Caco-2 (cell line): ENCODE results near the gene BAHCC1. TPM values are rescaled to one million over a fixed set of nuclear protein-coding genes. Genes with fewer than 3 reads are reported as not detected.

ENCODE experiments used
- BruUV-seq: library from RNA; stranded (reverse); fragments of 400-500 nt; replicated peaks from 2 replicates; lab custom pipeline; 2021; lab: Mats Ljungman, UMichigan
- CTCF ChIA-PET: fragments of 300-600 bp; sonication (Branson Sonifier 250); formaldehyde crosslinking; loops from one replicate; lab custom pipeline; 2022; ENCODE audit warnings: antibody characterized with exemption; lab: Charles Lee
- POLR2A ChIA-PET: fragments of 300-600 bp; sonication (Branson Sonifier 250); formaldehyde crosslinking; loops from one replicate; lab custom pipeline; 2022; ENCODE audit warnings: antibody characterized with exemption; lab: Charles Lee
- DNase-seq, 2 experiments: peaks; one replicate each; pipeline versions ENCODE4 v3.0.0 to v3.0.0-alpha.2; 2020 to 2022
- H3K27me3 ChIP-seq: replicated peaks from 2 replicates; pipeline ENCODE4 v1.6.0; 2011; ENCODE audit warnings: low read length; ENCODE audit not compliant: control insufficient read depth, insufficient read depth
- H3K36me3 ChIP-seq: 2 replicates; pipeline ENCODE4 v1.5.1; 2011; ENCODE audit warnings: low read length; ENCODE audit not compliant: control insufficient read depth, insufficient read depth
- H3K4me1 ChIP-seq: fragments of 250-450 bp; sonication (Bioruptor Pico); 2 replicates; pipeline ENCODE4 v1.5.1; 2020; ENCODE audit warnings: mild to moderate bottlenecking
- H3K4me3 ChIP-seq: 2 replicates; pipeline ENCODE4 v1.5.1; 2011; ENCODE audit warnings: low read depth, mild to moderate bottlenecking, control low read depth, low read length
- H3K9me3 ChIP-seq: fragments of 250-450 bp; sonication (Bioruptor Pico); 2 replicates; pipeline ENCODE4 v1.5.1; 2020; ENCODE audit warnings: mild to moderate bottlenecking, moderate library complexity
- H3K27ac Mint-ChIP-seq: one replicate; pipeline ENCODE4 v1.8.0; 2022; ENCODE audit warnings: mixed read lengths; ENCODE audit not compliant: unreplicated experiment
- H3K27me3 Mint-ChIP-seq: one replicate; pipeline ENCODE4 v1.8.0; 2022; ENCODE audit warnings: mixed read lengths; ENCODE audit not compliant: insufficient read depth, unreplicated experiment
- H3K36me3 Mint-ChIP-seq: one replicate; pipeline ENCODE4 v1.8.0; 2022; ENCODE audit warnings: mild to moderate bottlenecking, mixed read lengths; ENCODE audit not compliant: insufficient read depth, unreplicated experiment
- H3K4me1 Mint-ChIP-seq: one replicate; pipeline ENCODE4 v1.8.0; 2022; ENCODE audit warnings: low read depth, mixed read lengths; ENCODE audit not compliant: unreplicated experiment
- H3K4me3 Mint-ChIP-seq: one replicate; pipeline ENCODE4 v1.8.0; 2022; ENCODE audit warnings: mild to moderate bottlenecking, moderate library complexity, mixed read lengths; ENCODE audit not compliant: unreplicated experiment
- H3K9me3 Mint-ChIP-seq: one replicate; pipeline ENCODE4 v1.8.0; 2022; ENCODE audit warnings: mixed read lengths; ENCODE audit not compliant: unreplicated experiment
- intact Hi-C: fragments of 100-400 bp; cut with micrococcal nuclease; formaldehyde crosslinking; loops from one replicate; pipeline ENCODE4 v1.10.0; 2022; ENCODE audit not compliant: unreplicated experiment
- total RNA-seq: library from RNA; stranded (reverse); gene quantifications from 2 replicates; pipeline ENCODE4 v1.2.3, GENCODE V29; 2022
- TF ChIP-seq, protein P1 (sequence below), 2 experiments: fragments of 200-600 bp in 1 of 2; IDR thresholded peaks; 1 replicate in 1 of 2; 2 replicates in 1 of 2; pipeline versions ENCODE4 v1.5.1 to v1.8.0; 2011 to 2022; ENCODE audit warnings: antibody characterized with exemption in 1 of 2, control low read depth in 1 of 2, inconsistent platforms in 1 of 2, low read depth in 1 of 2, low read length in 1 of 2, mild to moderate bottlenecking in 1 of 2, moderate library complexity in 1 of 2; ENCODE audit not compliant: insufficient read depth in 1 of 2, severe bottlenecking in 1 of 2, unreplicated experiment in 1 of 2

The BAHCC1 gene
- total RNA-seq, 1 experiment from 2014 or later: 10.2 TPM

- Mint-ChIP-seq H3K4me1 (no peaks in the 10 kb centered on the region), H3K27me3 (no peaks in the 10 kb centered on the region), H3K36me3 (no peaks in the 10 kb centered on the region), H3K4me3 (no peak overlapping the region), H3K9me3 (no peaks in the 10 kb centered on the region), H3K27ac (no peak overlapping the region)
- ChIA-PET POLR2A (no interaction called here), CTCF (interaction anchor here (0.5 to 0.9 kb wide), 2 partner anchors 13 to 366 kb away, joined by 3 to 4 read pairs; no protein-coding TSS in a partner anchor)
- H3K27me3 ChIP-seq: no peaks in the 10 kb centered on the region
- H3K4me1 ChIP-seq: no peaks in the 10 kb centered on the region
- no peak for DNase-seq
- H3K9me3 ChIP-seq: no peaks in the 10 kb centered on the region
- TF ChIP-seq, protein P1, sequence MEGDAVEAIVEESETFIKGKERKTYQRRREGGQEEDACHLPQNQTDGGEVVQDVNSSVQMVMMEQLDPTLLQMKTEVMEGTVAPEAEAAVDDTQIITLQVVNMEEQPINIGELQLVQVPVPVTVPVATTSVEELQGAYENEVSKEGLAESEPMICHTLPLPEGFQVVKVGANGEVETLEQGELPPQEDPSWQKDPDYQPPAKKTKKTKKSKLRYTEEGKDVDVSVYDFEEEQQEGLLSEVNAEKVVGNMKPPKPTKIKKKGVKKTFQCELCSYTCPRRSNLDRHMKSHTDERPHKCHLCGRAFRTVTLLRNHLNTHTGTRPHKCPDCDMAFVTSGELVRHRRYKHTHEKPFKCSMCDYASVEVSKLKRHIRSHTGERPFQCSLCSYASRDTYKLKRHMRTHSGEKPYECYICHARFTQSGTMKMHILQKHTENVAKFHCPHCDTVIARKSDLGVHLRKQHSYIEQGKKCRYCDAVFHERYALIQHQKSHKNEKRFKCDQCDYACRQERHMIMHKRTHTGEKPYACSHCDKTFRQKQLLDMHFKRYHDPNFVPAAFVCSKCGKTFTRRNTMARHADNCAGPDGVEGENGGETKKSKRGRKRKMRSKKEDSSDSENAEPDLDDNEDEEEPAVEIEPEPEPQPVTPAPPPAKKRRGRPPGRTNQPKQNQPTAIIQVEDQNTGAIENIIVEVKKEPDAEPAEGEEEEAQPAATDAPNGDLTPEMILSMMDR (IDR thresholded peaks at IDR 0.05; ENCODE audit: insufficient read depth in 1 of 2, low read depth in 1 of 2, low read length in 1 of 2, severe bottlenecking in 1 of 2, unreplicated experiment in 1 of 2): no peak
- intact Hi-C loops: no loop called here
- no peak overlapping the region for H3K4me3 ChIP-seq
- no TSS peak for BruUV-seq
- H3K36me3 ChIP-seq: no peaks in the 10 kb centered on the region; the same call in 1 of the 2 replicates
Measured at GRCh38 chr17:81470944-81471817, 75.9 kb downstream of the BAHCC1 start.

DNA sequence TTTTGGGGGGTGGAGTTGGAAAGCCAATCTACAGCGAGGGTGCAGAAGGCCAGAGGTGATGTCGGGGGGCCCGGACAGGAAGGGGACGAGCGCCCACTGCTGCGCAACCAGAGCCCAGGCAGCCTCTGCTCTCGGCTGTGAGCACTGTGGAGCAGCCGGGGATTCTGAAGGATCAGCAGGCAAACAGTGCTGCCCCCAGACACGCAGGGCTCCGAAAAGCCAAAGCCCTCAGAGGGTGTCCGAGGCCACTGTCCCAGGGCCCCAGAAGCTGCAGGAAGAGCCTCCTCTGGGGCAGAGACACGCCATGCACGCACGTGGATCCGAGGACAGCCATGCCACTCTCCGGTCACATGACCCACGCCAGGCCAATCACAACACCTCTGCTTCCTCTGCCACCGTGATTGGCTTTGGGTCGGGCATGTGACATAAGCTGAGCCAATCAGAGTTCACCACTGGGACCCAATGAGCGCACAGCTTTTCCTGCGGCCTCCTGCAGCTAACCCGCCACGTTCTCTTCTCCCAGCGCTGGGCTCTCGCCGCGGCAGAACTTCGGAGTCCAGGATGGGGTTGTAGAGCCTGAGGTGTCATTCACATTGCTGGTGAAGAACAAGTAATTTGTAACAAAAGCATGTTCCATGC lies 76.7 kb downstream of the BAHCC1 start:
- intact Hi-C loops: no loop called here
- ChIA-PET CTCF (interaction anchor here (0.9 kb wide), 1 partner anchor 13 kb away, joined by 3 read pairs; no protein-coding TSS in a partner anchor), POLR2A (no interaction called here)
- Mint-ChIP-seq H3K4me1 (no peaks in the 10 kb centered on the region), H3K27ac (no peak overlapping the region), H3K4me3 (no peak overlapping the region), H3K27me3 (no peaks in the 10 kb centered on the region), H3K36me3 (no peaks in the 10 kb centered on the region), H3K9me3 (no peaks in the 10 kb centered on the region)
- DNase-seq: peak; percentile 52 to 74
- Histone ChIP-seq H3K36me3 (no peaks in the 10 kb centered on the region), H3K9me3 (no peaks in the 10 kb centered on the region), H3K4me1 (no peaks in the 10 kb centered on the region), H3K4me3 (no peak overlapping the region), H3K27me3 (no peaks in the 10 kb centered on the region)
- TF ChIP-seq, protein P1 (IDR thresholded peaks at IDR 0.05; ENCODE audit: insufficient read depth in 1 of 2, low read depth in 1 of 2, low read length in 1 of 2, severe bottlenecking in 1 of 2, unreplicated experiment in 1 of 2): peak in 1 of 2 experiments; percentile 5
- no TSS peak for BruUV-seq

GRCh38 chr17:81473019-81473418 lies 77.8 kb downstream of the BAHCC1 start:
- no peak for DNase-seq

More at GRCh38 chr17:81473019-81473418, 77.8 kb downstream of the BAHCC1 start:
- Histone ChIP-seq H3K4me1 (no peaks in the 10 kb centered on the region), H3K9me3 (no peaks in the 10 kb centered on the region), H3K36me3 (no peaks in the 10 kb centered on the region), H3K4me3 (no peak overlapping the region), H3K27me3 (no peaks in the 10 kb centered on the region)
- intact Hi-C loops: no loop called here
- TF ChIP-seq, protein P1 (IDR thresholded peaks at IDR 0.05; ENCODE audit: insufficient read depth in 1 of 2, low read depth in 1 of 2, low read length in 1 of 2, severe bottlenecking in 1 of 2, unreplicated experiment in 1 of 2): no peak
- ChIA-PET POLR2A (no interaction called here), CTCF (interaction anchor here (0.5 to 1.1 kb wide), 2 partner anchors 11 to 547 kb away, joined by 3 read pairs; no protein-coding TSS in a partner anchor)
- Mint-ChIP-seq H3K9me3 (no peaks in the 10 kb centered on the region), H3K4me1 (no peaks in the 10 kb centered on the region), H3K4me3 (no peak overlapping the region), H3K27me3 (no peaks in the 10 kb centered on the region), H3K36me3 (peaks cover 2% of the 10 kb centered on the region), H3K27ac (no peak overlapping the region)
- BruUV-seq: no TSS peak
